H1 (cell line): Measurements from ENCODE around the gene GTSF1L. TPM values are rescaled to one million over a fixed set of nuclear protein-coding genes. Genes with fewer than 3 reads are reported as not detected.

ENCODE experiments used
- ATF3 ChIP-seq: IDR thresholded peaks from 2 replicates; pipeline ENCODE4 v1.6.1; 2011; ENCODE audit warnings: low read depth, mild to moderate bottlenecking, low read length; ENCODE audit not compliant: insufficient read depth
- CTBP2 ChIP-seq: IDR thresholded peaks from 2 replicates; pipeline ENCODE4 v1.7.0; 2011; ENCODE audit warnings: borderline replicate concordance, mild to moderate bottlenecking, moderate library complexity, mixed read lengths, low read length; ENCODE audit not compliant: insufficient read depth, insufficient read length
- RFX5 ChIP-seq: IDR thresholded peaks from 2 replicates; pipeline ENCODE4 v1.6.1; 2011; ENCODE audit warnings: low read depth, low read length, improper control_type of control experiment, borderline replicate concordance
- TAF7 ChIP-seq: optimal IDR thresholded peaks from 2 replicates; pipeline ENCODE3; 2011; ENCODE audit warnings: low read depth, mild to moderate bottlenecking, inconsistent platforms, low read length, moderate library complexity, borderline replicate concordance
- USF2 ChIP-seq: IDR thresholded peaks from 2 replicates; pipeline ENCODE4 v1.6.1; 2011; ENCODE audit warnings: low read length, improper control_type of control experiment
- polyA plus RNA-seq, 7 experiments: library from polyadenylated mRNA; depleted of rRNA in 3 of 7; stranded (reverse) in 5 of 7; unstranded in 2 of 7; fragments of >200 nt in 5 of 7; fragments of 200-250 nt in 2 of 7; gene quantifications; 1 replicate in 5 of 7; 2 replicates in 1 of 7; 4 replicates in 1 of 7; pipeline versions ENCODE4 v1.2.1 to v1.2.3, GENCODE V29; 2011 to 2013; ENCODE audit warnings: missing spikeins in 2 of 7, mixed read lengths in 2 of 7
- total RNA-seq: library from RNA; stranded (reverse); fragmentation: NEBNext Ultra II Directional; extraction: Animal tissue kit (Norgen Biotek cat#: 25700); gene quantifications from 2 replicates; pipeline ENCODE4 v1.2.1, GENCODE V29; 2021

Gene GTSF1L
- total and polyA plus RNA-seq, 2 of the 8 experiments (the other 6 are each of a cell fraction or from before 2014, with no cell fraction given), result not detected

DNA sequence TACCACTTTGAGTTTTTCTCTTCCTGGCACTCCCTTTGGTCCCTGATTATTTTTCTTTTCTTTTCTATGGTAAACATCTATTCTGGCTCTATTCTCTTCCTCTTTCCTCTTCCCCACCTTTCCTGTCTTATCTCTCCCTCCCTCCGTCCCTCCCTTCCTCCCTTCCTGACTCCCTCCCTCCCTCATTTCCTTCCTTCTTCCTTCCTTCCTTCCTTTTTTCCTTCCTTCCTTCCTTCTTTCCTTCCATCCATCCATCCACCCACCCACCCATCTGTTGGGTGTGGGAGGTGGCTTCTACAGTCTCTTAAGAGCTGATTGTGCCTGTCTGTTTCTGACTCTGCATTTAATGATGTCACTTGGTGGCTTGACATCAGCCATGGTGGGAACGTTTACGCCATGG is 43.5 kb upstream of the GTSF1L start (continued):
- TF ChIP-seq RFX5, result no peak
- TF ChIP-seq TAF7, result no peak
- TF ChIP-seq CTBP2, result no peak
- TF ChIP-seq USF2, result no peak
- TF ChIP-seq ATF3, result no peak
